ENCODE data around the gene HDAC7.
A peak's percentile ranks its signal among the peaks of the same experiment; 100 is the strongest.

HDAC7 gene

DNA sequence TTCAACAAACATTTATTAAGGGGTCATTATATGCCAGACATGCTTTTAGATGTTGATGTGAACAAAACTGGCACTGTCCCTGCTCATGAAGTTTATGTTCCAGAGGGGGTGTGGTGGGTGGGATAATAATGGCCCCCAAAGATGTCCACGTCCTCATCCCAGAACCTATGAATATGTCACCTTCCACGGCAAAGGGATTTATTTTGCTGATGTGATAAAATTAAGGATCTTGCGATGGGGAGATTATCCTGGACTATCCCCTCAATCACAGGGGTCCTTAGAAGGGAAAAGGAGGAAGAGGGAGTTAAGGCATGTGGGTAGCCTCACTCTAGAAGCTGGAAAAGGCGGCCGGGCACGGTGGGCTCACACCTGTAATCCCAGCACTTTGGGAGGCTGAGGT lies 48.4 kb downstream of the HDAC7 start:
- TF ChIP-seq, protein P1, sequence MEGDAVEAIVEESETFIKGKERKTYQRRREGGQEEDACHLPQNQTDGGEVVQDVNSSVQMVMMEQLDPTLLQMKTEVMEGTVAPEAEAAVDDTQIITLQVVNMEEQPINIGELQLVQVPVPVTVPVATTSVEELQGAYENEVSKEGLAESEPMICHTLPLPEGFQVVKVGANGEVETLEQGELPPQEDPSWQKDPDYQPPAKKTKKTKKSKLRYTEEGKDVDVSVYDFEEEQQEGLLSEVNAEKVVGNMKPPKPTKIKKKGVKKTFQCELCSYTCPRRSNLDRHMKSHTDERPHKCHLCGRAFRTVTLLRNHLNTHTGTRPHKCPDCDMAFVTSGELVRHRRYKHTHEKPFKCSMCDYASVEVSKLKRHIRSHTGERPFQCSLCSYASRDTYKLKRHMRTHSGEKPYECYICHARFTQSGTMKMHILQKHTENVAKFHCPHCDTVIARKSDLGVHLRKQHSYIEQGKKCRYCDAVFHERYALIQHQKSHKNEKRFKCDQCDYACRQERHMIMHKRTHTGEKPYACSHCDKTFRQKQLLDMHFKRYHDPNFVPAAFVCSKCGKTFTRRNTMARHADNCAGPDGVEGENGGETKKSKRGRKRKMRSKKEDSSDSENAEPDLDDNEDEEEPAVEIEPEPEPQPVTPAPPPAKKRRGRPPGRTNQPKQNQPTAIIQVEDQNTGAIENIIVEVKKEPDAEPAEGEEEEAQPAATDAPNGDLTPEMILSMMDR (conservative IDR thresholded peaks at IDR 0.05; ENCODE audit: control insufficient read depth, insufficient read depth, low read depth, low read length): no peak
- no peak overlapping the region for H3K4me3 ChIP-seq (ENCODE audit: control insufficient read depth, low read depth, low read length)
- DNase-seq (ENCODE audit: low read depth): no peak

DNA sequence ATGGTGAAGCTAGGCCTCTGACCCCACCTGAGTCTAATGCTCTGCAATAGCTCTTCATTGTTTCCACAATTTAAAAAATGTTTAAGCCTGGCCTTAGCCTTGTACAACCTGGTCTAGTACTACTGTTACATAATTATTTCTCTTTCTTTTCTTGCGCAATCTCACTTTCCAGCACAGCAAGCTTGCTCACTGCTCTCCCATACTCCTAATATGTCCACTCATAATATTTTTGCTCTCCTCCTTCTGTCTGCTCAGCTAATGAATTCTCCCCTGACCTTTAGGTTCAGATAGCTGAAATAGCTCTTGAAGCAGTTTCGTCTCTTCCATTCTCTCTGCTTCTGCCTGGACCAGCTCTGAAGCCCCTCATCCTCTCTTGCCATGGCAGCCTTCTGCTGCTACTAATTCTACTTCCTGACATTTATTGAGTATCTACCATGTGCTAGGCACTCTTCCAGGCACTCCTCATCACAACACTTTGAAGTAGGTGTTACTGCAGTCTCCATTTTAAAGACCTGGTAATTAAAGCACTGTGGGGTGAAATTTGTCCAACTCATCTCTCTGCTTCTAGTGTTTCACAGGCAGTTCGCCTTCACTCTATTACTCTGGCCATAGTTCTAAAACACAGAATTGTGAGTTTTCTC lies 49.5 kb downstream of the HDAC7 start:
- DNase-seq (ENCODE audit: low read depth): peak; percentile 48
- TF ChIP-seq, protein P1 (conservative IDR thresholded peaks at IDR 0.05; ENCODE audit: control insufficient read depth, insufficient read depth, low read depth, low read length): no peak
- no peak overlapping the region for H3K4me3 ChIP-seq (ENCODE audit: control insufficient read depth, low read depth, low read length)

DNA sequence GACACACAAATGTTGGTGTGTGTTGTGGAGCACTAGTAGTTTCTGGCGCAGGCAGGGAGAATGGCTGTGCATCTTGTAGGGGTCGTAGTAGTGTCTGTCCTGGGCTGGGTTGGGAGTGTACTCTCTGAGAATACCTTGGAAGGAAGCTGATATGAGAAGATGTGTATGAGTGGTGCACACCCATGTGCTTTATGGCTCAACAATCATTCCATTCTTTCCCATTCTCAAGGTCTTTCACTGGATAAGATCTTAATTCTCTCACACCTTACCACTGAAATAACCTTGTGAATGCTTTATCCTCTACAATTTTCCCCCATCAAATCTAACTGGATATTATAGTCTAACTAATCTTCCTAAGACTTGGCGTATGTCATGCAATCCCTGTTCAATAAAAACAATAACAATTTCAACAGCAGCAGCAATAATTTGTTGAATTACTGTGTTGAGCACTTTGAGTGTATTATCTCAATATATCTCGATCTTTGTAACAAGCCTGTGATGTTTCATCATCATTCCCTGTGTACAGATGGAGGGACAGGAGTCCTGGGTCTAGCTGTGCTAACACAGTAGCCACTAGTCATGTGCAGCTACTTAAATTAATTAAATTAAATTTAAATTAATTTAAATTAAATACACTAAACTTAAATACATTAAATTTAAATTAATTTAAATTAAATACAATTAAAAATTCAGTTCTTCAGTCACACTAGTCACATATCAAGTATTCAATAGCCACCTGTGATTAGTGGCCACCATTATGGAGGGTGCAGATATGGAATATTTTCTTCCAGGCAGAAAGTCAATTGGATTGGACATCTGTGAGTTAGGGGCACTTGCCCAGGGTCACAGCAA lies 50.2 kb downstream of the HDAC7 start:
- TF ChIP-seq, protein P1 (conservative IDR thresholded peaks at IDR 0.05; ENCODE audit: control insufficient read depth, insufficient read depth, low read depth, low read length): no peak
- DNase-seq (ENCODE audit: low read depth): no peak

DNA sequence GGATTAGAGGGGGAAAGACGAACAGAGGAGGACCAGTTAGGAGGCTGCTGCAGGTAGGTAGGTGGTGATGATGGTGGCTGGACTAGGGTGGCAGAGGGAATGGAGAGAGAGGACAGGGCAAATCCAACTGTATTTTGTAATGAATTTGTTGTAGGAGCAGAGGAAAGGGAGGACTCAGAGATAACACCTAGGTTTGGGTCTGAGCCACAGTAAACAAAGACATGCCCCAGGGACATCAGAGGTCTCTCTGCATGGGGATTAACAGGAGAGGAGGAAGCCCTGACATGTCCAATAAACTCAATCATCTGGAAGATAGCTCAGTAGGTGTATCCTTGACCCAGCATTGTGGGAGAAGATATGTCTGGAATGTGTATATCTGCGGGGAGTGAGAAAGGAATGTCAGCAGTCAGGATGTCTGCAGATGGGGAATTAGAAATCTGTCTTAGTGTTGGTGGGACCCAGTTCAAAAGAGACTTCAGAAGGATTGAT lies 51.3 kb downstream of the HDAC7 start:
- no peak overlapping the region for H3K4me3 ChIP-seq (ENCODE audit: control insufficient read depth, low read depth, low read length)
- TF ChIP-seq, protein P1 (conservative IDR thresholded peaks at IDR 0.05; ENCODE audit: control insufficient read depth, insufficient read depth, low read depth, low read length): no peak
- DNase-seq (ENCODE audit: low read depth): no peak

More for the DNA sequence above, 50.2 kb downstream of the HDAC7 start:
- H3K4me3 ChIP-seq (ENCODE audit: control insufficient read depth, low read depth, low read length): no peak overlapping the region

DNA sequence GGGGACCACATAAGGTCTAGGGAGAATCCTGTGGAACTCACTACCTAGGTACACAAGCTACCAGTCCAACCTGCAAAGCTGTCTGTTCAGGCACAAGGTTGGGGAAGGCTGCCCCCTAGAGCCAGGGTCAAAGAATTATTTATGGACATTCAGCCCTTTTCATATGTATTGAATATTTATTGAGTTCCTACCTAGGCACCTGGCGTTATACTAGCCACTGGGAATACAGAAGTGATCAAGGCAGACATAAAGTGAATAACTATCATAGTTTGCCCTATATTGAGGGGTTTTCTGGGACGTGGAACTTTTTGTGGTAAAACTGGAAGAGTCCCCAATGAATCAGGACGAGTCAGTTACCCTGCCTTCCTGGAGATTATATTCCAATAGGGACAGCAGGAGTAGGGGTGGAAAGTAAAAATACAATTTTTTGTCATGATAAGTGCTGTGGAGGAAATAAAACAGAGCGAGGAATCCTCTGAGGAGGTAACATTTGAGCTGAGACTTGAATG lies 52.4 kb downstream of the HDAC7 start:
- peak; percentile 65 for DNase-seq (ENCODE audit: low read depth)
- no peak overlapping the region for H3K4me3 ChIP-seq (ENCODE audit: control insufficient read depth, low read depth, low read length)
- TF ChIP-seq, protein P1 (conservative IDR thresholded peaks at IDR 0.05; ENCODE audit: control insufficient read depth, insufficient read depth, low read depth, low read length): peak; percentile 65

DNA sequence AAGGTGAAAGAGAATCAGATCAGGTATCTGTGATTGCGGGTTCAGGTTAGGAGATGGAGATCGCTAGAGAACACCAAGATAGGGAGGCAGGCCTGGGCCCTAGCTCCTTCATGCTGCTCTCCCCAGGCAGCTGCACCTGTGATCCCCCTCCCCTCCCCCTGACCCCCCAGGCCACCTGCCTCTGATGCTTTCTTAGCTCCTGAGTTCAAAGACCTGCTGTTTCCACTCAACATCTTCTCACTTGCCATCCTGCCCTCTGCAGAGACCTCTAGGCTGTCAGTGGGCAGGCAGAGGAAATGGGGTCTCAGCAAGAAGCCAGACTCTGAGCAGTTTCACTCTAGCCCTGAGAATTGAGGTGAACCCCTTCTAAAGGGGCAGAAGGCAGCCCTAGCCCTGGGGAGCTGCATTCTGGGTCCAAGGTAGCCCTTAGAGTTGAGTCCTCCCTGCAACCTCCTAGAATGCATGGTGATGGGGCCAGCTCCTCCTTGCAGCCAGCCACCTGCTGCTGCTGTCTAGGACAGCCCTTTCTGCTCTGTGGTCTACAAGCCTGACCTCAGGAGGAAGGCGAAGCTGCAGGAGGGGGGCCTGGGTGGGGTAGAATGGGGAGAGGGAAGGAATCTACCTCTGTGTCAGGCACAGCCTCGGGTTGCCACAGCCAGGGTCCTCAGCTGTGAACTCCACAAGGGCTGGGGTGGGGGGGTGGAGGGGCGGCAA lies 53.0 kb downstream of the HDAC7 start:
- no peak for DNase-seq (ENCODE audit: low read depth)
- TF ChIP-seq, protein P1 (conservative IDR thresholded peaks at IDR 0.05; ENCODE audit: control insufficient read depth, insufficient read depth, low read depth, low read length): no peak

More for the DNA sequence above, 53.0 kb downstream of the HDAC7 start:
- no peak overlapping the region for H3K4me3 ChIP-seq (ENCODE audit: control insufficient read depth, low read depth, low read length)

Data from fibroblast of mammary gland (primary cell).